GM18511 (cell line): ENCODE data around the gene GRIK3.

ENCODE experiments used
- ATAC-seq: cut with Tn5 transposase; IDR thresholded peaks from one replicate; pipeline ENCODE4 v1.9.1; 2021; ENCODE audit warnings: mild to moderate bottlenecking, moderate library complexity; ENCODE audit not compliant: unreplicated experiment

GRIK3 gene

GRCh38 chr1:37017720-37018119 is 16.6 kb downstream of the GRIK3 start:
- ATAC-seq, result no peak

GRCh38 chr1:37016121-37016520 is 18.2 kb downstream of the GRIK3 start:
- no peak for ATAC-seq

GRCh38 chr1:37015713-37016112 is 18.6 kb downstream of the GRIK3 start:
- no peak for ATAC-seq

- no peak for ATAC-seq
These were observed 22.1 kb downstream of the GRIK3 start for GRCh38 chr1:37012226-37012625.

GRCh38 chr1:37010011-37010410 is 24.3 kb downstream of the GRIK3 start:
- no peak for ATAC-seq

GRCh38 chr1:37009521-37009920 is 24.8 kb downstream of the GRIK3 start:
- ATAC-seq, result no peak

- no peak for ATAC-seq
These were observed 28.0 kb downstream of the GRIK3 start for GRCh38 chr1:37006132-37006868.

- ATAC-seq, result no peak
These were observed 31.4 kb downstream of the GRIK3 start for GRCh38 chr1:37002898-37003297.

GRCh38 chr1:37001703-37002102 is 32.6 kb downstream of the GRIK3 start:
- ATAC-seq, result no peak

GRCh38 chr1:36996106-36996505 is 38.2 kb downstream of the GRIK3 start:
- ATAC-seq, result no peak

GRCh38 chr1:36994868-36995267 is 39.4 kb downstream of the GRIK3 start:
- no peak for ATAC-seq

- ATAC-seq, result no peak
These were observed 40.0 kb downstream of the GRIK3 start for GRCh38 chr1:36994294-36994693.

- ATAC-seq, result no peak
These were observed 42.0 kb downstream of the GRIK3 start for GRCh38 chr1:36992139-36992943.

- no peak for ATAC-seq
These were observed 42.8 kb downstream of the GRIK3 start for GRCh38 chr1:36991551-36991950.

- no peak for ATAC-seq
These were observed 43.4 kb downstream of the GRIK3 start for GRCh38 chr1:36990928-36991327.

- no peak for ATAC-seq
These were observed 45.1 kb downstream of the GRIK3 start for GRCh38 chr1:36989241-36989640.

- no peak for ATAC-seq
These were observed 45.5 kb downstream of the GRIK3 start for GRCh38 chr1:36988741-36989193.

- ATAC-seq, result no peak
These were observed 46.0 kb downstream of the GRIK3 start for GRCh38 chr1:36988321-36988720.

GRCh38 chr1:36987276-36987675 is 47.0 kb downstream of the GRIK3 start:
- no peak for ATAC-seq

- no peak for ATAC-seq
These were observed 47.9 kb downstream of the GRIK3 start for GRCh38 chr1:36986241-36986985.

GRCh38 chr1:36984675-36985074 is 49.6 kb downstream of the GRIK3 start:
- ATAC-seq, result no peak
